Measurements from ENCODE around the gene SARM1.

GRCh38 chr17:28363186-28363585 lies 8.3 kb upstream of the SARM1 start:
- no peak for TF ChIP-seq ZNF10 (CRISPR knock-in tag; IDR thresholded peaks at IDR 0.05; ENCODE audit: borderline replicate concordance, low read depth)
- no peak for TF ChIP-seq SRF (IDR thresholded peaks at IDR 0.05; ENCODE audit: low read depth, low read length)
- no peak for TF ChIP-seq YY1 (IDR thresholded peaks at IDR 0.05; ENCODE audit: insufficient read depth, insufficient replicate concordance, low read depth, low read length)
- TF ChIP-seq AGO1 (IDR thresholded peaks at IDR 0.05; ENCODE audit: low read depth, low read length, poor library complexity, severe bottlenecking), result no peak
- TF ChIP-seq ZHX1 (CRISPR knock-in tag; IDR thresholded peaks at IDR 0.05; ENCODE audit: low read depth), result no peak
